Keratinocyte (primary cell): ENCODE data around the gene TPST2. TPM values are rescaled to one million over a fixed set of nuclear protein-coding genes. Genes with fewer than 3 reads are reported as not detected.

Experiments
- DNase-seq: peaks from one replicate; pipeline ENCODE4 v3.0.0-alpha.2; 2011; ENCODE audit warnings: low read depth, missing footprints, low spot score
- FAIRE-seq: peaks from 2 replicates; lab custom pipeline; 2011; peaks lifted over from hg19 to GRCh38; lab: Jason Lieb, UNC
- H2AFZ ChIP-seq: 2 replicates; pipeline ENCODE4 v1.6.0; 2012; ENCODE audit warnings: low read length, control low read depth, inconsistent platforms; ENCODE audit not compliant: control insufficient read depth
- H3K27ac ChIP-seq: 2 replicates; pipeline ENCODE4 v1.5.1; 2011; ENCODE audit warnings: low read length; ENCODE audit not compliant: control insufficient read depth, insufficient read depth
- H3K27me3 ChIP-seq: 3 replicates; pipeline ENCODE4 v1.6.0; 2011; ENCODE audit warnings: low read length; ENCODE audit not compliant: control insufficient read depth, insufficient read depth; ENCODE audit errors: extremely low read depth
- H3K36me3 ChIP-seq, 2 experiments: 2 replicates in 1 of 2; 3 replicates in 1 of 2; pipeline ENCODE4 v1.5.1; 2011; ENCODE audit warnings: low read length in 2 of 2, mild to moderate bottlenecking in 1 of 2; ENCODE audit not compliant: control insufficient read depth in 2 of 2, insufficient read depth in 2 of 2; ENCODE audit errors: extremely low read depth in 1 of 2
- H3K4me1 ChIP-seq: 3 replicates; pipeline ENCODE4 v1.5.1; 2011; ENCODE audit warnings: low read length; ENCODE audit not compliant: control insufficient read depth, insufficient read depth; ENCODE audit errors: extremely low read depth
- H3K4me2 ChIP-seq: 3 replicates; pipeline ENCODE4 v1.6.0; 2011; ENCODE audit warnings: low read depth, low read length; ENCODE audit not compliant: control insufficient read depth, insufficient read depth; ENCODE audit errors: extremely low read depth
- H3K4me3 ChIP-seq, 3 experiments: fragments of 200-600 bp in 1 of 3; sonication (generic) in 1 of 3; 2 replicates in 2 of 3; 3 replicates in 1 of 3; pipeline ENCODE4 v1.5.1; 2011 to 2016; ENCODE audit warnings: low read length in 3 of 3, mild to moderate bottlenecking in 3 of 3, control low read depth in 2 of 3, inconsistent platforms in 1 of 3, low read depth in 1 of 3, mixed read lengths in 1 of 3, mixed run types in 1 of 3, moderate library complexity in 1 of 3; ENCODE audit not compliant: control insufficient read depth in 2 of 3, insufficient read depth in 2 of 3; ENCODE audit errors: extremely low read depth in 1 of 3
- H3K79me2 ChIP-seq: 2 replicates; pipeline ENCODE4 v1.6.0; 2012; ENCODE audit warnings: low read length; ENCODE audit not compliant: control insufficient read depth, insufficient read depth
- H3K9ac ChIP-seq: 3 replicates; pipeline ENCODE4 v1.6.0; 2011; ENCODE audit warnings: low read length; ENCODE audit not compliant: control insufficient read depth, insufficient read depth; ENCODE audit errors: extremely low read depth
- H3K9me1 ChIP-seq: 3 replicates; pipeline ENCODE4 v1.6.0; 2011; ENCODE audit warnings: low read length; ENCODE audit not compliant: control insufficient read depth, insufficient read depth; ENCODE audit errors: extremely low read depth
- H3K9me3 ChIP-seq: 2 replicates; pipeline ENCODE4 v1.5.1; 2012; ENCODE audit warnings: low read depth, low read length; ENCODE audit not compliant: control insufficient read depth
- H4K20me1 ChIP-seq: 3 replicates; pipeline ENCODE4 v1.6.0; 2011; ENCODE audit warnings: low read length; ENCODE audit not compliant: control insufficient read depth, insufficient read depth; ENCODE audit errors: extremely low read depth
- CTCF ChIP-seq, 3 experiments: IDR thresholded peaks in 1 of 3; conservative IDR thresholded peaks in 1 of 3; optimal IDR thresholded peaks in 1 of 3; 2 replicates in 2 of 3; 3 replicates in 1 of 3; pipeline versions ENCODE3 to v1.5.1; 2011; ENCODE audit warnings: low read length in 3 of 3, mild to moderate bottlenecking in 3 of 3, moderate library complexity in 2 of 3, control low read depth in 1 of 3, inconsistent platforms in 1 of 3; ENCODE audit not compliant: insufficient read depth in 2 of 3; ENCODE audit errors: extremely low read depth in 1 of 3
- EZH2 ChIP-seq: IDR thresholded peaks from one replicate; pipeline ENCODE4 v1.6.1; 2012; ENCODE audit warnings: inconsistent platforms, mild to moderate bottlenecking, low read length, moderate library complexity
- dilution Hi-C: fragments of 300-500 bp; cut with MboI; formaldehyde crosslinking; loops from one replicate; pipeline ENCODE4 v1.7.0; 2020; ENCODE audit warnings: low sequenced_read_pairs; ENCODE audit not compliant: extremely low pct_ligation_motif_present
- polyA plus RNA-seq, 5 experiments: library from polyadenylated mRNA; depleted of rRNA in 3 of 5; stranded (reverse) in 3 of 5; stranded (forward) in 1 of 5; unstranded in 1 of 5; fragments of >200 nt; gene quantifications; 1 replicate in 1 of 5; 2 replicates in 3 of 5; 3 replicates in 1 of 5; pipeline versions ENCODE4 v1.2.1 to v1.2.3, GENCODE V29; 2011 to 2012; ENCODE audit warnings: missing spikeins in 2 of 5, low read depth in 1 of 5, low replicate concordance in 1 of 5

TPST2 gene
- polyA plus RNA-seq, 1 donor (not counting 4 experiments of a cell fraction or from before 2014, with no cell fraction given): 22.4 TPM

- peak; percentile 26 for FAIRE-seq
- H3K36me3 ChIP-seq: peaks cover 3 to 23% of the 10 kb centered on the region in 2 experiments
Observed at GRCh38 chr22:26481112-26481693, 108.7 kb downstream of the TPST2 start.

GRCh38 chr22:26480611-26480932 is 109.4 kb downstream of the TPST2 start:
- Histone ChIP-seq H3K4me3 (peak overlapping the region in 1 of 3 experiments; percentile 29), H3K79me2 (peaks cover 32% of the 10 kb centered on the region), H3K27me3 (no peaks in the 10 kb centered on the region), H3K9me1 (no peaks in the 10 kb centered on the region), H3K4me1 (peaks cover 66% of the 10 kb centered on the region), H3K4me2 (peak overlapping the region; percentile 86), H2AFZ (no peak overlapping the region), H3K36me3 (peaks cover 3 to 23% of the 10 kb centered on the region in 2 experiments), H4K20me1 (no peaks in the 10 kb centered on the region), H3K9me3 (no peaks in the 10 kb centered on the region), H3K27ac (peak overlapping the region; percentile 22), H3K9ac (no peak overlapping the region)
- TF ChIP-seq EZH2 (no peak), CTCF (optimal IDR thresholded peaks at IDR 0.05 in 1 of 3, IDR thresholded peaks at IDR 0.05 in 1 of 3, conservative IDR thresholded peaks at IDR 0.05 in 1 of 3; ENCODE audit: extremely low read depth in 1 of 3, insufficient read depth in 2 of 3, low read length in 3 of 3) (no peak)
- no peak for DNase-seq
- FAIRE-seq: no peak
- dilution Hi-C loops: no loop called here

More at GRCh38 chr22:26481112-26481693, 108.7 kb downstream of the TPST2 start:
- peak overlapping the region in 1 of 3 experiments; percentile 5 for H3K4me3 ChIP-seq
- DNase-seq: no peak
- dilution Hi-C loops: no loop called here
- TF ChIP-seq CTCF (optimal IDR thresholded peaks at IDR 0.05 in 1 of 3, IDR thresholded peaks at IDR 0.05 in 1 of 3, conservative IDR thresholded peaks at IDR 0.05 in 1 of 3; ENCODE audit: extremely low read depth in 1 of 3, insufficient read depth in 2 of 3, low read length in 3 of 3): no peak
- TF ChIP-seq EZH2: no peak
- peak overlapping the region; percentile 86 for H3K4me2 ChIP-seq
- H3K9me1 ChIP-seq: no peaks in the 10 kb centered on the region
- H3K79me2 ChIP-seq: peaks cover 36% of the 10 kb centered on the region
- no peak overlapping the region for H2AFZ ChIP-seq
- no peak overlapping the region for H3K9ac ChIP-seq
- H3K4me1 ChIP-seq: peaks cover 68% of the 10 kb centered on the region
- peak overlapping the region; percentile 89 for H3K27ac ChIP-seq
- H4K20me1 ChIP-seq: no peaks in the 10 kb centered on the region
- H3K27me3 ChIP-seq: no peaks in the 10 kb centered on the region
- H3K9me3 ChIP-seq: no peaks in the 10 kb centered on the region
